A549 treated with dexamethasone at 1 μM for 4 hours (cell line): Measurements from ENCODE around the gene EPB41L5. TPM values are rescaled to one million over a fixed set of nuclear protein-coding genes. Genes with fewer than 3 reads are reported as not detected.

Source experiments
- total RNA-seq: library from RNA; stranded (reverse); fragments of 200-300 nt; extraction: Qiagen RNA extraction; gene quantifications from 5 replicates; pipeline ENCODE4 v1.2.3, GENCODE V29; 2022

The EPB41L5 gene
- total RNA-seq = 4.4 to 5.9 TPM (median 5.2 TPM) in 5 replicates

GRCh38 chr2:120012771-120013596, at the start of gene EPB41L5:
TSS of gene EPB41L5 (plus strand) at chr2:120013077. CDS start at chr2:120019085, 6,008 bp downstream.

DNA sequence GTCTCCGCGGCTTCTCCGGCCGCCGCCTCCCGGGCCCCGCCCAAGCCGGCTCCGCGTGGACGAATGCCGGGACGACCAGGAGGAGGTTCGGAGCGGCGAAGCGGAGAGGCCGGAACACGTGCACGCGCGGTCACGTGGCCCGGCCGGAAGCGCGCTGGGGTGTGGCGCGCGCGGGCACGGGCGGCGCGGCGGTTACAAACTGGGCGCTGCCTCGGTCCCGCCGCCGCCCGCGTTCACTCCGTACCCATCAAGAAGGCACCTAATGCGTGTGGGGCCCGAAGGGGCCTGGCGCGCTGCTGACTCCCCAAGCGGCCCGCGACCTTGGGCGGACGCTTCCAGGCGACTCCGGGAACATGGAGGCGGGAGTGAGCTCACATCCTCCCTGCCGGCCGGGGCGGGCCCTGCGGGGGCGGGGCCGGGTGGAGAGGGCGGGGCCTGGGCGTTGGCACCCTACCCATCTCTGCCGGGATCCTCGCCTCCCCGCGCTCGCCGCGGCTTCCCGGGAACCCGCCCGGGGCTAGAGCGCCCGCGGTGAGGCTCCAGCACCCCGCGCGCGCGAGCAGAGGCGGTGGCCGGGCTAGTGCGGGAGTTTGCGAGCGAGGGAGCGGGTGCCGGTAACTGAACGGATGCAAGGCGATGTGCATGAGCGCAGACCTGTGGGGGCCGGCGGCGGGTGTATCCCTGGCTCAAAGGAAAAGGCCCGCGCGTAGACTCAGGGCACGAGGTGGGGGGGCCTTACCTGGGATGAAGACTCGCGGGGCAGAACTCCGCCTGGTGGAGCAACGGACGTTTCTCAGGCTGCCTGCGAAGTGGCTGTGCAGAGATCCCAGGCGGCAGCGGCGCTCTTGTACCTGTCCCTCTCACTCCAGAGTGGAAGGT, 210.4 kb downstream of the EPB41L5 start, which contains the start of gene TMEM185B:
Gene TMEM185B, minus strand, starts transcription at position 367 of the 879 bp plus-strand sequence. CDS start 424 bp downstream, outside the sequence.

Other genes with a start within 250 kb of the EPB41L5 start
- gene TMEM185B, start 210.3 kb downstream of the EPB41L5 start, total RNA-seq = 41.3 to 48.7 TPM (median 46.8 TPM) in 5 replicates
- gene RALB, start 239.8 kb downstream of the EPB41L5 start, total RNA-seq = 58.0 to 67.7 TPM (median 63.6 TPM) in 5 replicates